Measurements from ENCODE around the gene LYPD3.

DNA sequence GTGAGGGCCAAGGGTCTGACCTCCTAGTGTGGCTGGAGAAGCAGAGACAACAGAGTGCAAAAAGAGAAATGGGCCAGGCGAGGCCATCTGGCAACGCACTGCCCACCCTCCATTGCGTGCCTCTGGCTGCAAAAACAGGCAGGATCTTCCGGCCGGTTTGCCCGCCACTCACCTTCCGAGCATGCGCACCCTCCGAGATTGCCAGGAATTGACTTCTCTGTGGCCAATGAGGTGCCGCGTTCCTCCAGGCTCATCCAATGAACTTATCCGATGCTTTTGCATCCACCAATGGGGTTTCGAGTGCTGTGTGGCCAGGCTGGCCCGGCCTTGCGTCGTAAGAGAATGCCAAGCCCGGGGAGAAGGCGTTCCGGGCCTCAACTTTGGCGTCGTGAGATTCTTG is 50.9 kb downstream of the LYPD3 start, which contains the start of gene TEX101:
- TF ChIP-seq, protein P1, sequence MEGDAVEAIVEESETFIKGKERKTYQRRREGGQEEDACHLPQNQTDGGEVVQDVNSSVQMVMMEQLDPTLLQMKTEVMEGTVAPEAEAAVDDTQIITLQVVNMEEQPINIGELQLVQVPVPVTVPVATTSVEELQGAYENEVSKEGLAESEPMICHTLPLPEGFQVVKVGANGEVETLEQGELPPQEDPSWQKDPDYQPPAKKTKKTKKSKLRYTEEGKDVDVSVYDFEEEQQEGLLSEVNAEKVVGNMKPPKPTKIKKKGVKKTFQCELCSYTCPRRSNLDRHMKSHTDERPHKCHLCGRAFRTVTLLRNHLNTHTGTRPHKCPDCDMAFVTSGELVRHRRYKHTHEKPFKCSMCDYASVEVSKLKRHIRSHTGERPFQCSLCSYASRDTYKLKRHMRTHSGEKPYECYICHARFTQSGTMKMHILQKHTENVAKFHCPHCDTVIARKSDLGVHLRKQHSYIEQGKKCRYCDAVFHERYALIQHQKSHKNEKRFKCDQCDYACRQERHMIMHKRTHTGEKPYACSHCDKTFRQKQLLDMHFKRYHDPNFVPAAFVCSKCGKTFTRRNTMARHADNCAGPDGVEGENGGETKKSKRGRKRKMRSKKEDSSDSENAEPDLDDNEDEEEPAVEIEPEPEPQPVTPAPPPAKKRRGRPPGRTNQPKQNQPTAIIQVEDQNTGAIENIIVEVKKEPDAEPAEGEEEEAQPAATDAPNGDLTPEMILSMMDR (IDR thresholded peaks at IDR 0.05): no peak
- no peak for TF ChIP-seq POLR2A (IDR thresholded peaks at IDR 0.05)

Measured in esophagus squamous epithelium (tissue), 4 donors.